ENCODE results near the gene USP38.
"Not testable (repeated sequence)": the region's sequence is repeated elsewhere in the genome, so short reads cannot be mapped to it uniquely, and the experiment has no call there.

The USP38 gene

GRCh38 chr4:143212566-143212965 is 27.8 kb downstream of the USP38 start:
- DNase-seq (ENCODE audit: low read depth, low spot score): no peak

- no peak for DNase-seq (ENCODE audit: low read depth, low spot score)
Observed at GRCh38 chr4:143215873-143216272, 31.2 kb downstream of the USP38 start.

- no peak for DNase-seq (ENCODE audit: low read depth, low spot score)
Observed at GRCh38 chr4:143224255-143224654, 39.5 kb downstream of the USP38 start.

GRCh38 chr4:143225167-143225566 is 40.5 kb downstream of the USP38 start:
- DNase-seq (ENCODE audit: low read depth, low spot score): no peak

GRCh38 chr4:143230683-143231082 is 46.0 kb downstream of the USP38 start:
- DNase-seq (ENCODE audit: low read depth, low spot score): no peak

GRCh38 chr4:143232277-143232676 is 47.6 kb downstream of the USP38 start:
- DNase-seq (ENCODE audit: low read depth, low spot score): no peak

- DNase-seq (ENCODE audit: low read depth, low spot score): no peak
Observed at GRCh38 chr4:143234153-143234552, 49.4 kb downstream of the USP38 start.

GRCh38 chr4:143237195-143237594 is 52.5 kb downstream of the USP38 start:
- not testable (repeated sequence) for DNase-seq (ENCODE audit: low read depth, low spot score)

- no peak for DNase-seq (ENCODE audit: low read depth, low spot score)
Observed at GRCh38 chr4:143240939-143241679, 56.4 kb downstream of the USP38 start.

- DNase-seq (ENCODE audit: low read depth, low spot score): no peak
Observed at GRCh38 chr4:143241892-143242291, 57.2 kb downstream of the USP38 start.

- DNase-seq (ENCODE audit: low read depth, low spot score): no peak
Observed at GRCh38 chr4:143243041-143243440, 58.3 kb downstream of the USP38 start.

GRCh38 chr4:143246977-143247376 is 62.3 kb downstream of the USP38 start:
- no peak for DNase-seq (ENCODE audit: low read depth, low spot score)

- DNase-seq (ENCODE audit: low read depth, low spot score): no peak
Observed at GRCh38 chr4:143247866-143248265, 63.1 kb downstream of the USP38 start.

- no peak for DNase-seq (ENCODE audit: low read depth, low spot score)
Observed at GRCh38 chr4:143248827-143249226, 64.1 kb downstream of the USP38 start.

- DNase-seq (ENCODE audit: low read depth, low spot score): no peak
Observed at GRCh38 chr4:143250617-143251016, 65.9 kb downstream of the USP38 start.

GRCh38 chr4:143251348-143251747 is 66.6 kb downstream of the USP38 start:
- no peak for DNase-seq (ENCODE audit: low read depth, low spot score)

GRCh38 chr4:143251779-143252178 is 67.1 kb downstream of the USP38 start:
- no peak for DNase-seq (ENCODE audit: low read depth, low spot score)

- no peak for DNase-seq (ENCODE audit: low read depth, low spot score)
Observed at GRCh38 chr4:143252478-143252877, 67.8 kb downstream of the USP38 start.

- DNase-seq (ENCODE audit: low read depth, low spot score): no peak
Observed at GRCh38 chr4:143253166-143253565, 68.4 kb downstream of the USP38 start.

GRCh38 chr4:143254491-143255226 is 69.9 kb downstream of the USP38 start:
- DNase-seq (ENCODE audit: low read depth, low spot score): no peak

GRCh38 chr4:143256456-143256855 is 71.7 kb downstream of the USP38 start:
- no peak for DNase-seq (ENCODE audit: low read depth, low spot score)

GRCh38 chr4:143257356-143257755 is 72.6 kb downstream of the USP38 start:
- no peak for DNase-seq (ENCODE audit: low read depth, low spot score)

- DNase-seq (ENCODE audit: low read depth, low spot score): no peak
Observed at GRCh38 chr4:143260750-143261149, 76.0 kb downstream of the USP38 start.

Measured in activated CD4-positive, CD25-positive, alpha-beta regulatory T cell treated with anti-CD3 and anti-CD28 coated beads, Interleukin-2, amount 50 U/mL, for 16 hours (primary cell).